CD4-positive, alpha-beta T cell treated with Interleukin-4 for 1 hour (primary cell): ENCODE data around the gene PRKAR1B.
"Not testable (repeated sequence)": the region's sequence is repeated elsewhere in the genome, so short reads cannot be mapped to it uniquely, and the experiment has no call there.

ENCODE experiments used
- DNase-seq, 2 donors: peaks; one replicate each; pipeline ENCODE4 v3.0.0-alpha.2; 2020 to 2022

The PRKAR1B gene

DNA sequence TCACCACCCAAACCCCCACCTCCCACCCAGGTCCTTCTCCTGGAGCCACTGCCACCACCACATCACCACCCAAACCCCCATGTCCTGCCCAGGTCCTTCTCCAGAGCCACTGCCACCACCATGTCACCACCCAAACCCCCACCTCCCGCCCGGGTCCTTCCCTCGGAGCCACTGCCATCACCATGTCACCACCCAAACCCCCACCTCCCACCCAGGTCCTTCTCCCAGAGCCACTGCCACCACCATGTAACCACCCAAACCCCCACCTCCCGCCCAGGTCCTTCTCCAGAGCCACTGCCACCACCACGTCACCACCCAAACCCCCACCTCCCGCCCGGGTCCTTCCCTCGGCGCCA lies 175.5 kb downstream of the PRKAR1B start:
- not testable (repeated sequence) for DNase-seq

DNA sequence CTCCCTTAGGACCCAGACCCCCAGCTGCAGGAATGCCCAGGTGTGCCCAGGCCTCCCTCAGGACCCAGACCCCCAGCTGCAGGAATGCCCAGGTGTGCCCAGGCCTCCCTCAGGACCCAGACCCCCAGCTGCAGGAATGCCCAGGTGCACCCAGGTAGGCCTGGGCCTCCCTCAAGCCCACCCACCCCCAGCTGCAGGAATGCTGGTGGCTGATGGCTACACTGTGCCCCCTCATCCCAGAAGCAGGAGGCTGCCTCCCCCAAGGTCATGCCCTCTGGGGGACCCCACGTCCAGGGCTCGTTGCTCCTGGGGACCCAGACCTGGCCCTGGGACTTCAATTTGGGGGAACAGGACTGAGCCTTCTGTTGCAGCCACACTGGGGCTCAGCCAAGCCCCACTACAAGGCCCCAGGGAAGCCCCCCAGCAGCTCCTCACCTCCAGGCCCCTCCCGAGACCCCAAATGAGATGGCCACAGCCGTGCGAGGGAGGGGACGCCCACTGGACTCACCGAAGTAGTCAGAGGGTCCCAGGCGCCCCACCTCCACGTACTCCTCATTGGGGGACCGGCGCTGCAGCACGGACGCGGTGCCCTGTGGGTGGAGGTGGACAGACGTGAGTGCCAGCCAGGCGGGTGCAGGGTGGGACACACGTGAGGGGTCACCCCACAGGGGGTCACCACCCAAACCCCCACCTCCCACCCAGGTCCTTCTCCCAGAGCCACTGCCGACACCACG lies 176.0 kb downstream of the PRKAR1B start:
- DNase-seq: no peak

DNA sequence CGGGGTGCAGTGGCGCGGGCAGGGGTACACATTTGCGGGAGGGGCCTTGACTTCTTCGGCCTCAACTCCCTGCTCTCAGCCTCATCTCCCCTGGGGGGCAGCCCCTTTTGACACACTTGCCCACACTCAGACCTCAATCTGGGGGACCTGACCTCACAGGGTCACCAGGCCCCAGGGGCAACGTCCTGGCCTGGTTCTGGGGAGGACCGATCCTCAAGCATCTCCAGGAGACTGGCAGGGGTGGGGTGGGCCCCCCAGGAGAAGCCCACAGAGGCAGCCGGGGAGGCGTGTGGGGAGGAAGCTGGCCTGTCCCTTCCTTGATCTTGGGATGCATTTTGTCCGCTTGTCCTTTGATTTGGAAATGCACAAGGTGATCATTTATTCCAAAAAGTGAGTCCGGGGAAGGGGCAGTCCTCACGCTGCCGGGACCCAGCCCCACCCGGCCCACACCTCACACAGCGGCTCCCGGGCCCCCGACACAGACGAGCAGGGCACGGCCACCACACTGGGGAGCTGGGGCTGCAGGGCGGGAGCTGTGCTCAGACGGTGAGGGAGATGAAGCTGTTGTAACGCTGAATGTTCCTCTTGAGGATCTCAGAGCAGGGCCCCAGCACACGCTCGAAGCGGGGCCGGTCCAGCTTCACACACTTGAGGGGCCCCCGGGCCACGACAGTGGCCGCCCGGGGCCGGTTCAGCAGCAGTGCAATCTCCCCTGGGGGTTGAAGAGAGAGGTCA lies 177.0 kb downstream of the PRKAR1B start:
- DNase-seq: no peak

DNA sequence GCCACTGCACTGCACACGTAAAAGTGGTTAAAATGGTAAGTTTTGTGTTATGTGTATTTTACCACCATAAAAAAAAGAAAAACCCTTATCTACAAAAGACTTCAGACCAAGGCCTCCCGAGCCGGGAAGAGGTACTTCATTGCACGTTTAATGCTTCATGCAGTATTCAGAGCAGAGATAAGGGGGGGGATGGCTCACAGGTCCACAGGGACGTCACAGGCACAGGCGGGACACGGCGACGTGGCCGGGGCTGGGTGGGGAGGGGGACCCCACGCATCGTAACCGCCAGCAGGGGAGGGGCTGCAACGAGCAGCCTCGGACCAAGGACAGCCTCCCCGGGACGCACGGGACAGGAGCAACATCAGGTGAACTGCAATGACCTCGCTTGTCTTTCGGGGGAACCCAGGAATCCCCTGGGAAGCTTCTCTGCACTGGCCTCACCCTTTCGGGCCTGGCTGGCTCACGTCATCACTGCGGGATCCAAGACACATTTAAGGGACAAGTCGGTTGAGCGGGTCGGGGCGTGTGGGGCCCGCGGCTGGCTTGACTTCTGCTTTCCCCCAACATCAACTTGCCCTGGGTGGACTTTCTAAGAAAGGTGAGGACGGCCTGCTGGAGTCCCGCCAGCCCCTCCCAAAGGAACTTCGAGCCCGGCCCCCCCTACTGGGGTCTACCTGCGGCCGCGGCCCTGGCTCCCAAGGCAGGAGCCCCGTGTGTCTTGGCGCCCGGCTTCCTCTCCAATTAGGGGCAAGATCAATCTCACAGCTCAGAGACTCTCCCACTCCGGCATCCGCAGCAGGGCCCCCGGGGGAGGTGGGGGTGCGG lies 177.8 kb downstream of the PRKAR1B start:
- no peak for DNase-seq

DNA sequence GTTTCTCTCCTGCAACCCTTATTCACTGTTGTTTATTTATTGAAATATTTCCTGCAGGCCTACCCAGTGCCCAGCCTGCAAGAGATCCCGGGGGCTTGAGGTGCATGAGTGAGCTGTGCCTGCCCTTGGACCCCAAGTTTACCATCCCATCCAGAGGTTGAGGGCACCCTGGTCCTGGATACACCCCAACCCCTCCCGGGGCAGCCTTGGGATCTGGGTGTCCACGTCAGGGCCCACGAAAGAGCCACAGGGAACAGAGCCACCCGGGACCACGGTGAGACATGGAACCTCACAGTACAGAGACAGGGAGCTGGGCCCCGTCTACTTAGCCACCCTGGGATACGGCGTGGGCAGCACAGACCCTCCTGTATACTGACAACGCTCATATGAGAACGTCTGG lies 178.7 kb downstream of the PRKAR1B start:
- no peak for DNase-seq

DNA sequence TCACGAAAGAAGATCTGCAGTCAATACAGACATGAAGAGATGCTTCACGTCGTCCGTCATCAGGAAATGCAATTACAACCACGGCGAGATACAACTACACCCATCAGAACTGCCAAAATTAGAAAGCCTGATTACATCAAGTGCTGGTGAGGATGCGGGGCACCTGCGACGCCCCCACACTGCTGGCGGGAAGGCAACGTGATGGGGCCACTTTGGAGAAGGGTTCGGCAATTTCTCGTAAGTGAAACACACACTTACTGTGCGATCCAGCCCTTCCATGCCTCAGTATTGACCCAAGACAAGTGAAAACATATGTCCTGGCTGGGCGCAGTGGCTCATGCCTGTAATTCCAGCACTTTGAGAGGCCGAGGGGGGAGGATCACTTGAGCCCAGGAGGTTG lies 181.6 kb downstream of the PRKAR1B start:
- no peak for DNase-seq

DNA sequence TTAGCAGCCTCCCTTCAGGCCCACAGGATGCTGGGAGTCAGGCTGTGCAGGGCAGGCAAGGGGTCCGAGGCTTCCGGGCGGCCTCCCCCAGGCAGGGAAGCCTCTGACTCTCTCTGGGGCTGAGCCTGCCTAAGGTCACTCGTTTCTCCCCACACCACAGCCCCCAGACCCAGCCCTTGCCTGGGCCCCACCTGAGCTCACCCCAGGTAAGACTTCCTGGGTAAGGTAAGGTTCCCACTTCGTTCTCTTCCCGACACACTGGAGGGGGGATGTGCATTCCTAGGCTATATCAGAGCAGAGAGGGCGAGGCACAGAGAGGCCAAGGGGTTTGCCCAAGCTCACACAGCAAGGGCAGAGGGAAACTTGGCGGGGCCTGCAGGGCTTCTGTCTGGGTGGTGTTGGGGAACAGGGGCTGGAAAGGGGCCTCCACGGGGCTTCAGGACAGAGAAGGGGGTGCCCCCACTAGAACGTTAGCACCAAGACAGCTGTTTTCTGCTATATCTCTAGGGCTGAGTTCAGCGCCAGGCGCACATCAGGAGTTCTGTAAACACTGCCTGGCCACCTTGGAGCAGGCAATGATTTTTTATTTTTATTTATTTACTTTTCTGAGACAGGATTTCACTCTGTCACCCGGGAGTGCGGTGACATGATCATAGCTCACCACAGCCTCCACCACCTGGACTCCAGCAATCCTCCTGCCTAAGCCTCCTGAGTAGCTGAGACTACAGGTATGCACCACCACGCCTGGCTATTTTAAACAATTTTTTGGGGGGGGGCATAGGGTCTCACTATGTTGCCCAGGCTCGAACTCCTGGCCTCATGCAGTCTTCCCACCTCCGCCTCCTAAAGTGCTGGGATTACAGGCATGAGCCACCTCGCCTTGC lies 182.5 kb downstream of the PRKAR1B start:
- no peak for DNase-seq

DNA sequence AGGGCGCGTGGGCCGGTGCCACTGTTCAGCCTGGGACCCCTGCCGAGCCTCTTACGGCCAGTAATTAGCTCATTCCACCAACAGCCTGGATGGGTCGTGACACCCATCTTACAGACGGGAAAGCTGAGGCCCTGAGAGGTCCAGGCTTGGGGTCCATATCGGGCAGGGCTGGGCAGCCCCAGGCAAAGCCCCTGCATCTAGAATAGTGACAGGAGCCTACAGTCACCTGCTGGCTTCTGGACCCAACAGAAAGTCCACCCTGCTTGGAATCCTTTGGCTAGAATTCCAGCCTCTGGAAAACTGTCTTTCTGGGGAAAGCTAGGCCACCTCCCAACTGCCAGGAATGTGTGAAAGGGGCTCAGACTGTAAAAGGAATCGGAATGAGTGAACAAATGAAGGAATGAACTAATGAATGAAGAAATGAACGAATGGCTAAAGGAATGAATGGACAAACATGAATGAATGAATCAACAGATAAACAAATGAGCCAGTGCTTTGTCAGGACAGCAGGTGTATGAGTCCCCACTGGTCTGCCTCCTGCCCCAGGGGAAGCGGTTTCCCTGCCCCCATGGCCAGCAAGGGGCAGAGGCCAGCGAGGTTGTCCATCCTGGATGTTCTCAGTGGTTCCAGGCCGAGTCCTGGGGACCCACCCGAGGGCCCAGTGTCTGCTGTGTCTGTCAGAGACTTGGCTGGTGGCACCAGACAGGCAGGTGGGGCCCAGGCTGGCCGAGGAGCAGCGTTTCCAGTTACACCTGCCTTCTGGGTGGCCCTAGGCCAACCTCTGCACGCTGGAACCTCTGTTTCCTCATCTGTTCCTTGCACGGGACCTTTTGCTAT lies 183.4 kb downstream of the PRKAR1B start:
- no peak for DNase-seq

DNA sequence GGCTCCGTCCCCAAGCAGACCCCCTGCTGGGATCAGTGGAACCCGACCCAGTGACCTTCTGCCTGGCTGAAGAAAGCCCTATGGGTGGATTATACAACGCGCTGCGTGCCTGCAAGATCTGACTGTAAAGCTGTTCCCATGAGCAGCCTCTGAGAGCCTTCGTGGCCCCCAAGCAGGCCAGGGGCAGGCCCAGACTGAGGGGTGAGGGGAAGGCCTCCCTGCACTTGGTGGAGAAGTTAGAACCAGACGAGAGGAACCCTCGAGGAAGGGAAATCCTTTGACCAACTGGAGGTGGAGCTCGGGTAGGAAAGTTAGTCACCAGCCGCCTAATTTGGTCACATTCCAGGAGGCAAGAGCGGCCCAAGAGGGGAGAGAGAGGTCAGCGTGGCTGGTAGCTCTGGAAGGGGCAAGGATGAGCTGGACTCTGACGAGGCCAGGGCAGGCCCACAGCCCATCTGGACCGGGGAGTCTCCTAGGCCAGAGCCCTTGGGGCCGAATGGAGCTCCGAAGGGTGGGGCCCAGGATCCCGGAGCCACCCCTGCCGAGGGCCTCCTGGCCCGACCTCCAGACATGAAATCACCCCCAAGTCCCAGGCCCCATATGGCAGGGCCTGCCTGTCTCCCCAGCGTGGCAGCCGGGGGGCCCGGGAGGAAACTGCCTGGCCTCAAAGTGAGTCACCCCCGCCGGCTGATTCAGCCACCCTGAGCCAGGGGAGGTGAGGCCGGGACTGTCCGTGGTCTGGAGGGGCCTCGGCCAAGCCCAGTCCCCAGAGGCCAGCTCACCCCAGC lies 184.2 kb downstream of the PRKAR1B start:
- no peak for DNase-seq

DNA sequence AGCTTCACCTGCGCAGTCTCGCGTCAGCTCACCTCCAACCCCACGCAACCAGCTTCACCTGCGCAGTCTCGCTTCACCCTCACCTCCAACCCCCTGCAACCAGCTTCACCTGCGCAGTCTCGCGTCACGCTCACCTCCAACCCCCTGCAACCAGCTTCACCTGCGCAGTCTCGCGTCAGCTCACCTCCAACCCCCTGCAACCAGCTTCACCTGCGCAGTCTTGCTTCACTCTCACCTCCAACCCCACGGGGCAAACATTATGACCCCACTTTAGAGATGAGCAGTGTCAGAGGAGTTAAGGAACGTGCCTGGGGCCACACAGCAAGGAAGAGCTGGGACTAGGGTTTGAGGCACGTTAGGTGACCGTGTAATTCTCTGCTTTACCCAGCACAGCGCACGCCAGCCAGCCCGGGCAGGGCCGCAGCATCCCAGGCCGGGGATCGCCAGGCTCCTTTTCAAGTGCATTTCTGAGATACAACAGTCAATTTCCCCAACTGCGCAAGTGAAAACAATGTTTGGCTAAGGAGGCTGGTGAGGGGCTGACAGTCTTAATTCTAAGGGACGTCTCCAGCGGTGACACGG lies 184.9 kb downstream of the PRKAR1B start:
- DNase-seq: no peak

DNA sequence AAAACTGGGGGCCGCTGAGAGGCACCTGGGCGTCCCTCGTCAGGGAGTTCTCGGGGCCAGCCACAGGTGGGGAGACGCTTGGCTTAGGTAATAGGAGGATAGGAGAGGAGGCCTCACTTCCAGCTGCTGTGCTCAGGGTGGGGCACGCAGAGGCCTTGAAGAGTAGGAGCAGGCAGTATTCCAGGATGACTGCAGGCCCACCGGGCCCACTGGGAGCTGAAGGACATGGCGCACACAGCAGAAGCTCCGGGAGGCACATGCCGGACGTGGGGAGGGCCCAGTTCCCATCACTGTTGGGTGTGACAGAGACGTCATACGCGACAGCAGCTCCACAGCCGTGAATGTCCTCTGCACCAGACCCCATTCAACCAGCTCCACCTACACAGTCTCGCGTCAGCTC lies 185.4 kb downstream of the PRKAR1B start:
- no peak for DNase-seq

DNA sequence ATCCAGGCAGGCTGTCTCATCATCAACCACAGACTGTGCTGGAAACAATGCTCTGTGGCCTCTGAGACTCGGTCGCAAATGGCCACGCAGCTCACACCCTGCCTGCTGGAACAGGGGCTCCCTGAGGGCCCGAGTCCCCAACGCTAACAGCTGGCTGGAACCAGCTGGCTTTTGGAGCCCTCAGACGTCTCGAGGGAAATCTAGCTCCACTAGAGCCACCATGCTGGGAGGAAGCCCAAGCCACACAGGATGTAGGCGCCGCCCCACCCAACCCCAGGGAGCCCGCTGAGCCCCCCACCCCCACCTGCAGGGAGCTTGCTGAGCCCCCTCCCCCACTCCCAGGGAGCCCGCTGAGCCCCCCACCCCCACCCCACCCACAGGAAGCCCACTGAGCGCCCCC lies 186.1 kb downstream of the PRKAR1B start:
- DNase-seq: no peak

DNA sequence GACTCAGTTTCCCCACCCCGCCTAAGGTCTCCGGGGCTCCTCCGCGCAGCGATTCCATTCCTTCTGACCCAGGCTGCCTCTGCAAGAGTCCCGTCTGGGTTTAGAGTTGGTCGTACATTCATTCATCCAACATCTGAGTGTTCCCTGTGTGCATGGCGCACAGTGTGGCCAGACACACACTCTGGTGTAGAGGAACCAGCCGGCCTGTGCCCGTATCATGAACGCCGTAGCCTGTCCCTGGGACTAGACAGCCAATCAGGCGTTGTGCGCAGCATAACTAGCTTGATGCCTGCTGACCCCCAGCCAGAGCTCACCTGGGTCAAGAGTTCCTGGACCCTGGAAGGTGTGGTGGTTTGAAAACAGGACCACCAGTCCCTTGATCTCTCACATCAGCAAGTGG lies 186.5 kb downstream of the PRKAR1B start:
- no peak for DNase-seq

DNA sequence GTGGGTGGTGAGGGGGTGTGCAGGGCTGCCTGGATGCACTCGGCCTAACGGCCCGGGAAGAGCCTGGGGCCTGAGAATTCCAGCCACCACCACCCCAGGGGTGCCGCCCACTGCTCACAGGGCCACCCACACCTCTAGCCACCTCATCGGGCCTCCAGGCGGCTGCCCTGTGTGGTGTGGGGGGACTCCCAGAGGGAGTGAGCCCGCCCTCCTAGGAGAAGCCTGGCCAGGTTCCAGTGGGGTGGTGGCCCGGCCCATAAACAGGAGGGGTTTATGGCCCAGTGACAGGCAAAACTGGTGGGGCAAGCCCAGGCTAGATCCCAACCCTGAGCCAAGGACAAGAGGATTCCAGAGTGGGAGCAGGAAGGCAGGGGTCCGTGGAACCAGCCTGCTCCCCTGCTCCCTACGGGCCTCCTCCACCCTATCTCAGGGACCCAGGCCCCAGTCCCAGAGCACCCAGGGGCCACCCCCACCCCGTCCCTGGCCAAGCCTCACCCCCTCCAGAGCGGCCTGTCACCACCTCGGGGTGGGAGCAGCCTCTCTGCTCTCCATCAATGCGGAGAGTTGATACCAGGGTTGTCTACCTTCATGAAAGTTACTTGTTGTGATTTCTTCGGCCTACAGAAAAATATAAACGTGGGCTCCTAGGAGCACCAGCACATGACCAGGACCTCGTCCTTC lies 187.2 kb downstream of the PRKAR1B start:
- DNase-seq: no peak

DNA sequence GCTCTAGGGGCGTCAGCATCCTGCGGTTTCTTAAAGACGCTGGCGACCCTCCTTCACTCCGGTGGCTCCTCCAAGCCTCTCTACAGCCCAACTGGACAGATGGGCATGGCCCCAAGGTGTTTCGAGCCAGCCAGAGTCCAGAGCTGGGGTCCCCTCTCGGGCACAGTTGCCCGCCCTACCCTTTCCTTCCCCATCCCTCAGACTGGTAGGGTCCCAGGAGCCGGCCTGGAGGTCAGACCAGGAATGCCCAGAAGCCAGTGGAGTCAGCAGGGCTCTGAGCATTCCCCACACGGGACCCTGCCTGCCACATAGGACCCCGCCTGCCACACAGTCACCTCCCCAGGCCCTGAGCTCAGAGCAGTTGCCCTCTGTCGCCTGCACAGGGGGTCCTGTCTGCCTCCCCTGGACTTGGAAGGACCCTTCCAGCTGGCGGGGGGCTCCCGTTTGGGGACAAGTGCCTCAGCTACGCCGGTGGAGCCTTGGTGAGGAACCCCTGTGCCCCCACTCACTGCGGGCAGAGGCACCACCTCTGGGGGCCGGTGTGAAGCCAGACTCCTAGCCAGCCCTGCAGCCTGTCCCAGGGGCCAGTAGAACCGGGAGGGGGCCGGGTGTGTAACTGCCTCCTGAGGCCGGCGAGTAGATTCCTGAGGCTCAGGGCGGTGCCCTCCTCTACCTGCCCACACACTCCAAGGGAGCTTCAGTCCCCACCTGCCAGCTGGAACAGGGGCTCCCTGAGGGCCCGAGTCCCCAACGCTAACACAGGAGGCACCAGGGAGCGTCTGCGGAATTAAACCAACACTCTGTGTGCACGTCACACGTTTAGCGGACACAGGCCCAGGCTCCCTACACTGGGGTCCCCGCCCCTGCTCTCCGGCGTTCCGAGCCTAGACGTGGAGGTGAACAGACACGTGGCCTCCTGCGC lies 188.1 kb downstream of the PRKAR1B start:
- no peak for DNase-seq

DNA sequence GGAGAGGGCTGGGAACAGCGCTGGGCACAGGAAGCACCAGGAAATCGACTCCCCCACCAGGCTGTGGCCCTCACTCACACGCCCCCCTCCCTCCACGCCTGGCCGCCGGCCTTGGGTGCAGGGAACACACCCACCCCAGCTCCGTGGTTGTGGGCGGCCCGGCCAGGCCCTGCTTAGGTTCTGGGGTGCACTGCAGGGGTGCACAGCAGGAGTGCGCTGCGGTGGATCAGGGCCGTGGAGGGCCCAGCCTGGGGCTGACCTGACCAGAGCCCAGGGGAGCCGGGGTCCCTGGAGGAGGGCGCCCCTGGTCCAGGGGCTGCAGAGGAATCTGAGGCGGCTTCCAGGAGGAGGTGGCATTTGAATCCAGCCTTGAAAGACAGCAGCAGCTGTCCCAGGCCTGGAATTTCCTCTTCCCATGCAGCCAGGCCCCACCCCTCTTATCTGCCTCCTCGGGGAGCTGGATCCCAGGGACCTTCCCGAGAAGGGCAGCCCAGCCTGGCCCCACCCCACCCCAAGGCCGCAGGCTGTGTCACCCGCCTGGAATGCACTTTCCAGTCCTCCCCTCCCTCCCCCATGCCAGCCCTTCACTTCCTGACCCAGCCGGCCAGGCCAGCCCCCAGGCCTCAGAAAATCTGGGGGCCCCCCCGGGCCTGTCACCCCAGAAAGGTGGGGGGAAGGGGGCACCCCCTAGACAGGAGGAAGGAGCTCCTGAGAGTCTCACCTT lies 189.0 kb downstream of the PRKAR1B start:
- DNase-seq: no peak

DNA sequence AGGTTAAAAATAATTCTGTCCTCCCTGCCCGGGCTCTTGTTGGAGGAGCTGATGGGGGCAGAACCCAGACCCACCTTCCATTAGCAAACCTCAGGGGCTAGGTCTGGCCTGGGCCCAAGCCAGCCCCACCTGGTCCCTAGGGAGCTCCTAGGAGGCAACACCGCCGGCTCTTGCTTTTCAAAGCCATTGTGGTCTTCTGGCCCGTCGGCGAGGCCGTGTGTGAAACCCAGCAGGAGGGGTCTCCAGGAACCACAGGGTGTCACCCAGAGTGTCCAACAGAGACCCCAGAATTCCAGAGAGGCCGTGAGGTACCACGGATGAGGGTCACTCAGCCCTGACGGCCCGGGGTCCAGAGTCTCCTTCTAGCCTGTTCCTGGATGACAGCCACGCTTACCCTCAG lies 190.8 kb downstream of the PRKAR1B start:
- no peak for DNase-seq

DNA sequence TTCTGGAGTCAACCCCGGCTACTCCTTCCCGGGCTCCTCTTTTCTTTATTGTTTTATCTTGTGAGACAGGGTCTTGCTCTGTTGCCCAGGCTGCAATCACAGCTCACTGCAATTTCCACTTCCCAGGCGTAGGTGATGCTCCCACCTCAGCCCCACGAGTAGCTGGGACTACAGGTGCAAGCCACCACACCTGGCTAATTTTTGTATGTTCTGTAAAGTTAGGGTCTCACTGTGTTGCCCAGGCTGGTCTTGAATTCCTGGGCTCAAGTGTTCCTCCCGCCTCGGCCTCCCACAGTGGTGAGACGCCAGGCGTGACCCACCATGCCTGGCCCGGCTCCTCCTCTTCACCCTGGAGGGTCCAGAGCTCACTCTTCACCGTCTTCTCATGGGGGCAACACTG lies 192.1 kb downstream of the PRKAR1B start:
- no peak for DNase-seq
